GM18873 (cell line): Measurements from ENCODE around the gene EPS8L2.

Experiments
- ATAC-seq: cut with Tn5 transposase; IDR thresholded peaks from one replicate; pipeline ENCODE4 v1.9.1; 2021; ENCODE audit warnings: mild to moderate bottlenecking, moderate library complexity, moderate number of reproducible peaks; ENCODE audit not compliant: unreplicated experiment, low FRiP score

Gene EPS8L2

DNA sequence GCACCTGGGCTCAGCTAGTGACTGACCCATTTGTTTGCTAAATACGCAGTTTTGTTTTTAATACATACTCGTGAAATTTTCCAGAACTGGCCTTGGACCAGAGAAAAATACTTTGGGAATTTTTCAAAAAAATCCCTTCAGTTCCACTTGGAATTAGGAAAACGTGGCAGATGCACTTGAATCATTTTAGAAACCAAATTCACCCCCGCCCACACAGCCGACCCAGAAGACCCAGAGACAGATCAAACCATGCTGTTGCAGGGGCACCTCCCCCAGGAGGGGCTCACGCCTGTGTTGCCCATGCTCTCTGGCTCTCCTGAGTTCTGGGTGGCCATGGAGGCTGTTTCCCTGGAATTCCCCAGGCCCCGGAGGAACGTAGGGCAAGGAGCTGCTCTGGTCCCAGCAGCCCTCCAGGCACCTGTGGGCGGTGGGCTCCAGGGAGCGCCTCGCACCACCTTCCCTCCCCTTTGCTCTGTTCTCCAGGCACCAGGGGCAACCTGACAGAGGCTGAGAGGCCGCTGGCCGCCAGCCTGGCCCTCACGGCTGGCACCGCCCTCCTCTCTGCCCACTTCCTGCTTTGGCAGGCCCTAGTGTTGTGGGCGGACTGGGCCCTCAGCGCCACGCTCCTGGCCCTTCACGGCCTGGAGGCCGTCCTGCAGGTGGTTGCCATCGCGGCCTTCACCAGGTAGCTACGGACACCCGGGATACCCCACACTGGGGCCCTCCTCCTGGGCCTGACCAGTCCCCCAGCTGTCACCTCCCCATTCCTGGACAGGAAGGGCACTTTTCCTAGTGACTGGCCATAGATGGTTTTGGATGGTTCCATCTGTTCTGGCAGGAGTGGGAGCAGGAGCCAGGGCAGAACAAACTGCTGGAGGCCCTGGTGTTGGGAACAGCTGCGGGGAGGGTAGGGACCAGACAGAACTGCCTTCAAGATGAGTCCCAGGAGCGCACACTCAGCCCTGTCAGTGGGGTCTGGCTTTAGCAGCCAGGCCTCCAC lies 3.3 kb upstream of the EPS8L2 start:
- no peak for ATAC-seq

DNA sequence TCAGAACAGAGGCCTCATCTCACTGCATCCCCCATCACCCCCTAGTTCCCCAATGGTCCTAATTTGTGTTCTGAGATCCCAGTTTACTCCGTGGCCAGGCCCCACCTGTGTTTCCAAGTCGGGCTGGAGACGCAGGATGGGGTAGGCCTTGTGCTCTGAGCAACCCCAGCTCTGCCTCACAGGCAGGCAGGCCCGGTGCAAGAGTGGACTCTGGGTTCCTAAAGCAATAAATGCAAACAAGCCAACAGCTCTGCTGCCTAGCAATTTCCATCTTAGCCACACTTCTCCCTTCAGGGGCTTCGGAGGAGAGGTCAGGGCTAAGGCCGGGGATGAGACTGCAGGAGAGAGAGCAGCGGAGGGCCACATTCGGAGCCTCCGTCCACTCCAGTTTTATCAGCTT lies 2.5 kb upstream of the EPS8L2 start:
- no peak for ATAC-seq

DNA sequence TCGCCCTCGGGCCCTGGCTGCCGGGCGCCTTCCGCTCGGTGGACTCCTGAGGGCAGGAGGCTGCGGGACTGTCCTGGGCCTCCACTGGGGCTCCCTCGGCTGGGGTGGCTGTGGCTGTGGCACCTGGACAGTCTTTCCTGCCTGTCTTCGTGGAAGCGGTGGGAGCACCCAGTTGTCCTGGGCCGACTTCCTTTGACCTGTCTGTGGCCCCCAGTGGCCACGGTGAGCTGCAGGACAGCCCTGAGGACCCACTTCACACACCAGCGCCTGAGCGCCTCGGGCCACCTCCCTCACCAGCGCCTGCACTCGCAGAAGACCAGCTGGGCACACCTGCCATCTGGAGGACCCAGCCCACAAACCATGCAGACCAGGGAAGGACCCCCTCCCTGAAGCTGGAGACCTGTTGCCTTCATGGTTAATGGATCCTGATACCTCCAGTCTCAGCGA lies 1.8 kb upstream of the EPS8L2 start:
- no peak for ATAC-seq

DNA sequence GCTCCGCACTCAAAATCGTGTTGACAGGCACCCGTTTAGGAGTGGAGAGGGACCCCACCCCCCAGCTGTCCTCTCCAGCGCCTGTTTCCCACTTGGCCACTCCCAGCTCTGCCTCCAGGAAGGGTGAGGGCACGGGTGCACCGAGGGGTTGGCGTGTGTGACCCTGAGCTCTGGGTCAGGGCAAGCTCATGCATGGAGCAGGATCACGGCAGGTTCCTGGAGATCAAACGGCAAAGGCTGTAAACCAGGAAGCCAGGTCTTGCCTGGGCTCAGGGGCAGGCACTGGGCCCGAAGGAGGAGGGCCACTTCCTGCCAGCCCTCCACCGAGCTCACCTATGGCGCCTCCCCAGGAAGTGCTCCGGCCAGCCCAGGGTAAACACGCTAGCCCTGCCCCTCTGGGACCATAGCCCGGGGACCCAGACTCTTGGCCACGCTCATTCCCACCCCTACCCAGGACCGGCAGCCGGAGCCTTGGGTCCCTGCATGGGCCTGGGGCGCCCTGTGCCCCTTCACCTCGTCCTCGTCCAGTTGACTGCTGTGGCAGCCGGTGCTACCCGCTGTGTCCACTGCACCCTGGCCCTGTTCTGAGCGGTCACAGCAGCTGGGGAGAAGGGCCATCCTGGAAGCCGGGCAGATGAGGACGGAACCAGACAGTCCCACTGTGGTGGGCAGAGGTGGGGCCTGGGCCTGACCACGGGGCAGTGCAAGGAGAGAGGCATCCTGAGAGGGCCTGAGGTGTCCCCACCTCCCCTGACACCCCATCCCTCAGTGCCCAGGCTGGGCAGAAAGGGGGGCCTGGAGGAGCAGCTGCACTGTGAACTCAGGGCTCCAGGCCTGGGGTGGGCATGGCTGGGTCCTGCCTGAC lies 1.0 kb upstream of the EPS8L2 start:
- no peak for ATAC-seq

DNA sequence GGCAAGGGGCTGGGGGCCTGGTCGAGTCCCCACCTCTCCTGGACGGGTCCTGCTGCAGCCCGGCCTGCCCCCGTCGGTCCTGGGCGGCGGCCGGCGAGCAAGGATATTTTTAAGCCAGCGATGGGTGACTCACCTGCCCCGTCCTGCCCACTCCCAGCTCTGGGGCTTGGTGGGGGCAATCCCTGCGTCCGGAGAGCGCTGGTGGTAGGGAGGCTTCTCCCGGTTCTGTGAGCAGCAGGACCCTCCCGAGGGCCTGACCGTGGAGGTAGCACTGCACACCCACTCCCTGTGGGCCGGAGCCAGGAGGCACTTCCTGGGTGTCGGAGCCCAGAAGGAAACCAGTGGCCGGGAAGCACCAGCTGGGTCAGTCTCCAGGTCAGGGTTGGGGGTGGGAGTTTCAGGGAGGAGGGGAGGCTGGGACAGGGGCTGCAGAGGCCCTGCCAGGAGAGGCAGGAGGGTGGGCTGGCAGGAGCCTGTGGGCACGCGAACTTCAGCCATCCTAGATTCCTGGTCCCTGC lies 467 bp downstream of the EPS8L2 start:
- no peak for ATAC-seq

DNA sequence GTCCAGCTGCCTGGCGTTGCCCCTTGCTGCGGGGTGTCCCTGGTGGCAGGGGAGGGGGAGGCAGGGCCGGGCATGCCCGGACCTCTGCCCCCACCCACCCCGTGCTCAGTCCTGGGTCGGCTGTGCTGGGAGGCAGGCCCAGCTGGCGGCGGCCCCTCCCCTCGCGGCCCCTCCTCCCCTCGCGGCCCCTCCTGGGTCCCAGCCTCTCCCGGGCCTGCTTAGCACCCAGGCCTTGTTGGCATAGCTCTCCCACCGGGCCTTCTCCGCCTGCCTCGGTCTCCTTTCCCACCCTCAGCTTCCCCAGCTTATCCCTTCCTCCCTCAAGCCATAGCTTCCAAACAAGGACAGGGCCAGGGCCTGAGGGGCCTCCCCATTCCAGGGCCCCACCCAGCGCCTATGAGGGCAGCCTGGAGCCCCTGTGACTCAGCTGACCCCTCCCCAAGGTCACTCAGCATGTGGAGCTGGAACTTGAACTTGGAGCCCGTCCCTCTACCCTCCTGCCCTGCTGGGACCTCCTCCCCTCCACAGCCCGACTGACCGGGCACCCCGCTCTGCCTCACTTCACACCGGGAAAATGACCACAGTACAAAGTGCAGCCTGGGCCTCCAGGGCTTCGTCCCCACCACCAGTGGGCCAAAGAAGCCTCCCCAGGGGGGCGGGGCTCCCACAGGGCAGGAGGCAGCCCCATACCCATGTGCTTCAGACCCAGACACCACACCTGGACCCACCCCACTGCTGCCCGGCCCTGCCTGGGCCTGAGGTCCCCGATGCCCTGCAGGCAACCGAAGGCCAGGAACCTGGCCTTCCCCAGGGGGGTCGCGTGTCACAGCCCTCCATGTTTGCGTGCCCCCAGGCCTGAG lies 1.2 kb downstream of the EPS8L2 start:
- no peak for ATAC-seq

DNA sequence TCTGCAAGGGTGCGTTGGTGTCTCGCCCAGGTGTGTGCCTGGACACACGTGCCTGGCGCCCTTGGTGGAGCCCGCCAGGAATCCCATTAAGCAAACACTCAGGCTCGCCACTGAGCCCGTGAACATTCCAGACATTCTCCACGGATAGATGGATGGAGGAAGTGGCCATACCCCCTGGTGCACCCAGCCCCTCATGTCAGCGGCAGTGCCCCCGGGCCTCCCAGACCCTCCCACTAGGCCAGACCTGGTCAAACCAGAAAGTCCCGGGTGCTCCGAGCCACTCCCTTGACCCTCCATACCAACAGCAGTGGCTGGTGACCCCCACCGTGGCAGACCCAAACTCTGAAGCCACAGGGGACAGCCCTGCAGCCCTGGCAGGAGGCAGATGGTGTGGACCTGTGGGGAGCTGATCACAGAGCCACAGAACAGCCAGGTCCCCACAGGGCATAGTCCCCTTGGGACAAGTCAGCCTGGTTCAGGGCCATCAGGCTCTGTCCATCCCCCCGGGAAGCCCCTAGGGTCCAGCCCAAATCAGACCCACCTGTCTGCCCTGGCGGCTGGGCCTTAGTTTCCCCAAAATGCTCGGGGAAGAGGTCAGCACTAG lies 1.9 kb downstream of the EPS8L2 start:
- no peak for ATAC-seq

DNA sequence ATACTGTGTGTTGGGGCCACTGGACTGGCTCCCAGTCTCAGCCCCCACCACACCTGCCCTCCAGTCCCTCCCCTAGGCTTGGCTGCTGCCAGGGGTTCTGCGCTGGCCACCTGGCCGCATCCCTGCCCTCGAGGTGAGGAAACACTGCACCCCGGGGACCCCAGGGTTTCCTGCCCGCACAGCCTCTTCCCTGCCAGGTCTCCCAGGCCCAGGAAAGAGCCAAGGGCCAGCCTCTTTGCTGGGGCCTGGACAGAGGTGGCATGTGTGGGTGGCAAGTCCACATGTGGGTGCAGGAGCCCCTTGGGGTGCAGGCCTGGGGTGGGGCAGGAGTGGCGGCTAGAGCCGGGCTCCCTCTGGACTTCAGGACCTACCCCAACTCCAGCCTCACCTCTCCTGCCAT lies 2.5 kb downstream of the EPS8L2 start:
- ATAC-seq, result no peak

DNA sequence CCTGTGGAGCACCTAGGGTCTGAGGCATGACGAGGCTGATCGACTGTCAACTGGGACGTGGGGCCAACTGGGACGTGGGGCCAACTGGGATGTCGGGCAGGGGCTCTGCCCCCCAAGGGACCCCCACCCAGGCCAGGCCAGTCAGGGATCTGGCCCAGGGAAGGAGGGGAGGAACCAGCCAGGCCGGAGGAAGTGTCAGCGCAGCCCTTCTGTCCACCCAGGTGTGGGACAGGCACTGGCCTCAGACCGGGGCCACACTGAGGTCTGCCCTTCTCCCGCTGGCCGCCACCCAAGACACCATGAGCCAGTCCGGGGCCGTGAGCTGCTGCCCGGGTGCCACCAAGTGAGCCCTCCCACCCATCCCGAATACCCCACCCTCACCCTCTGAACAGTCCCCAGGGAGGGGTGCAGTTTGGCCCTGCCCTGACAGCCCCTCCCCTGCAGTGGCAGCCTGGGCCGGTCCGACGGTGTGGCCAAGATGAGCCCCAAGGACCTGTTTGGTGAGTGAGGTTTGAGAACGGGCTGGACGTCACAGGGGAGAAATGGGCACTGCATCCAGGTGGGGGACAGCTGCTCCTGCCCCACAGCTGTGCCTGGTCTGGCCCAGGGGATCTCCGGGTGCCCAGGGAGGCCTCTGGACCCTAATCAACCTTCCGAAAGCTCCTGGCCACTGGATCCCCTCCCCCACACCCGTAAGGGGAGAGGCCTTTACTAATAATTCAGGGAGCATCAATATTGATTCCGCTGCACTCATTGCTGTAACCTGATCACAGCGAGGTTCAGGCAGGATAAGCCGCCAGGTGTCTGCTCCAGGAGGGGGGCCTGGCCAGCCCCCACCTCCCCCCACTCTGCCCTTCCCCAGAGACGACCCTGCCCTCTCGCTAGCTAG lies 3.3 kb downstream of the EPS8L2 start:
- ATAC-seq, result no peak

DNA sequence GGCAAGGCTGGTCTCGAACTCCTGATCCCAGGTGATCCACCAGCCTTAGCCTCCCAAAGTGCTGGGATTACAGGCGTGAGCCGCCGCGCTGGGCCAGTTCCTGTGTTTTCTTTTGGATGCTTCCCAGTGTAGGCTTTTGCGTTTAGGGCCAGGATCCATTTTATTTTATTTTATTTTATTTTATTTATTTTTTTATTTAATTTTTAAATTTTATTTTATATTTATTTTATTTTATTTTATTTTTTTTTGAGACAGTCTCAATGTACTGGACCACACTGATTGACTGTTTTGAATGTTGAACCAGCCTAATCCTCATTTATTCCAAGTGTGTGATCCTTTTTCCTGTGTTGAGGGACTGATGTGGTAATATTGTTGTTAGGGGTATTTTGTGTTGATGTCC lies 8.4 kb downstream of the EPS8L2 start:
- no peak for ATAC-seq

DNA sequence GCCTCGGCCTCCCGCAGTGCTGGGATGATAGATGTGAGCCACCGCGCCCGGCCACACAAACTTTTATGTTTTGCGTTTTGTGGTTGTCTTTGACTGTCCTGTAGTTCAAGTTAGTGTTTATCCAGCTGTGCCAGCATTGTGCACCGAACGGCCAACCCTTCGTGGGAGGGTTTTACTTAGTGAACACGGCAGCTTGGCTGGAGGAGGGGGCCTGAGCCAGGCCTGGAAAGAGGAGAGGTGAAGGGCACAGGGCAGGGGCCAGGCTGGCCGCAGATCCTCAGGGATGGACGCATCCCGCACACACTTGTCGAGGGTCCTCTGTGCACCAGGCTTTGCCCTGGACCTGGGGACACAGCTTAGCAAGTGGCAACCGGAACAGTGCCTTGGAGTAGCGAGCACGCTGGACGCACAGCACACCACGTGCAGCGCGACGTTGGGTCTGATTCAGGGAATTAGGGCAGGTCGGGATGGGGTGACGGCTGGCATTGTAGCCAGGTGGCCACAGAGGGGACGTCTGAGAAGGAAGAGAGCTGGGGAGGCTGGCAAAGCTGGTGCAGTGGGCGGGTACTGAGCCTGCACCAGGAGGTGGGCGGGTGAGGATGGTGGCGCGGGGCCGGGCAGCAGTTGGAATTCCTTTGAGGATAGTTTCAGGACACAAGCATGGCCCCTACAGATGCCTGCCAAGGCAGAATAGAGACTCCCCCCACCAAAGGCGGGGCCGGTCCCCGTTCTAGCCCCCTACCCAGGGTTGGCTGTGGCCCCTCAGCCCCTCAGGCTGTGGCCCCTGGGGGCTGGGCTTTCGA lies 13.4 kb downstream of the EPS8L2 start:
- ATAC-seq, result no peak

DNA sequence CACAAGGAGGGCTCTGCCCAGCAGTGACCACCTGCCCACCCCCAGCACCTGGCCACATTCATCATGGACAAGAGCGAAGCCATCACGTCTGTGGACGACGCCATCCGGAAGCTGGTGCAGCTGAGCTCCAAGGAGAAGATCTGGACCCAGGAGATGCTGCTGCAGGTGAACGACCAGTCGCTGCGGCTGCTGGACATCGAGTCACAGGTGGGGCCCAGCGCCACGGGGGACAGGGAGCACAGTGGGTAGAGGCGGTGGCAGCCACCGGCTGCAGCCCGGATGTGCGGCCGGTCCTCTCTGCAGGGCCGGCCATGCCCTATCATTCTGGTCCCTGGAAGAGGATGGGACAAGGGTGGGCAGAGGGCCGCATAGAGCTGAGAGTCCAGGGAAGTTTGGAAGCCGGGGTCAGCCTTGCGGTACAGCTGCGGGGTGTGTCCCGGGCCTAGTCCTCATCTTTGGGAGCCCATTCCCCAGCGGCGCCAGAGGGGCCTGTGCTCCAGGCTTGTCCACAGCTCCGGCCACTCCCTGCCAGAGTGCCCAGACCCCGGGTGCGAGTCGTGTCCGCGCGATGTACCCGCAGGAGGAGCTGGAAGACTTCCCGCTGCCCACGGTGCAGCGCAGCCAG lies 14.1 kb downstream of the EPS8L2 start:
- no peak for ATAC-seq

DNA sequence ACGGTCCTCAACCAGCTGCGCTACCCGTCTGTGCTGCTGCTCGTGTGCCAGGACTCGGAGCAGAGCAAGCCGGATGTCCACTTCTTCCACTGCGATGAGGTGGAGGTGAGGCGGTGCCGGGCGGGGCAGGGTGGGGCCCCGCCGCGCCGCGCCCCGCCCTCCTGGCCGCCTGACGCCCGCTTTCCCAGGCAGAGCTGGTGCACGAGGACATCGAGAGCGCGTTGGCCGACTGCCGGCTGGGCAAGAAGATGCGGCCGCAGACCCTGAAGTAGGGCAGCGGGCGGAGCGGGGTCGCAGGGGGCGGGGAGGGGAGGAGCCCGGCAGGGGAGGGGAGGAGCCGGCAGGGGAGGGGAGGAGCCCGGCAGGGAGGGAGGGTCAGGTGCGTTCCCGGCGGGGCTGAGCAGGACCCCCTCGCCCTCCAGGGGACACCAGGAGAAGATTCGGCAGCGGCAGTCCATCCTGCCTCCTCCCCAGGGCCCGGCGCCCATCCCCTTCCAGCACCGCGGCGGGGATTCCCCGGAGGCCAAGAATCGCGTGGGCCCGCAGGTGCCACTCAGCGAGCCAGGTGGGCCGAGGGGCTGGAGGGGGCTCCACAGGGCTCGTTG lies 14.7 kb downstream of the EPS8L2 start:
- no peak for ATAC-seq

DNA sequence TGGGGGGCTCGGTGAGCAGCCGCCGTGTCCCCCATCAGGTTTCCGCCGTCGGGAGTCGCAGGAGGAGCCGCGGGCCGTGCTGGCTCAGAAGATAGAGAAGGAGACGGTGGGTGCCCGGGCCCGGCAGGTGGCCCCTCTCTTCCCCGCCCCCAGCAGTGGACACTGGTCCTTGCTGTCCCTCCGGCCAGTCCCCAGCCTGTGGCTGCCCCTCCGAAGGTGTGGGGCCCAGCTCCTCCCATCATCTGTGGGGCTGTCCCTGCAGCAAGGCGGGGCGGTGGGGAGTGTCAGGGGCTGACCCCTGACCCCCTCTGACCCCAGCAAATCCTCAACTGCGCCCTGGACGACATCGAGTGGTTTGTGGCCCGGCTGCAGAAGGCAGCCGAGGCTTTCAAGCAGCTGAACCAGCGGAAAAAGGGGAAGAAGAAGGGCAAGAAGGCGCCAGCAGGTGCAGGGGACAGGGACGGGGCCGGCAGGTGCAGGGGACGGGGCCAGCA lies 15.3 kb downstream of the EPS8L2 start:
- no peak for ATAC-seq

DNA sequence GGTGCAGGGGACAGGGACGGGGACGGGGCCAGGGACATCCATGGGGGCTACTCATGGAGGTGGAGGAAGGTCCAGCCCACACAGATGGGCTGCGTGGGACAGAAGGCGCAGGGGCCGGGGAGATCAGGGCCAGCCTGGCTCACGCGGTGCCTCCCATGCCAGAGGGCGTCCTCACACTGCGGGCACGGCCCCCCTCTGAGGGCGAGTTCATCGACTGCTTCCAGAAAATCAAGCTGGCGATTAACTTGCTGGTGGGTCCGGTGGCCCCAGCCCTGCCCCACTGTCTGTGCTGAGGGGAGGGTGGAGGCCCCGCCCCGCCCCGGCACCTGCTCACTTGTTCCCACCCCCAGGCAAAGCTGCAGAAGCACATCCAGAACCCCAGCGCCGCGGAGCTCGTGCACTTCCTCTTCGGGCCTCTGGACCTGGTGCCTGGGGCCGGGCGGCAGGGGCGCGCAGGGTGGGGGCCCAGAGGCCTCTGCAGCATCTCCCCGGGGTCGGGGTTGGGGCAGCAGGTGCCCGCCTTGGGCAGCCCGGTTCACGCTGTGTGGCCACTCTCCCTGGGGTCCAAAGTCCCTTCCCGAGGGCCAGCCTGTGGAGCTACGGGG lies 15.8 kb downstream of the EPS8L2 start:
- ATAC-seq, result no peak

DNA sequence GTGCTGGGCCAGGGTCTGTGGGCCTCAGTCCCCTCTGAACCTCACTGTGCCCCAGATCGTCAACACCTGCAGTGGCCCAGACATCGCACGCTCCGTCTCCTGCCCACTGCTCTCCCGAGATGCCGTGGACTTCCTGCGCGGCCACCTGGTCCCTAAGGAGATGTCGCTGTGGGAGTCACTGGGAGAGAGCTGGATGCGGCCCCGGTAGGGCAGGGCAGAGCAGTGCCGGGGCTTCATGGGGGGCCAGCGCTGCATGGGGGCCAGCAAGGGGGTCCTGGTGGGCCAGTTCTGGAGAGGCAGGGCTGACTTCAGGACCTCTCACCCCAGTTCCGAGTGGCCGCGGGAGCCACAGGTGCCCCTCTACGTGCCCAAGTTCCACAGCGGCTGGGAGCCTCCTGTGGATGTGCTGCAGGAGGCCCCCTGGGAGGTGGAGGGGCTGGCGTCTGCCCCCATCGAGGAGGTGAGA lies 16.3 kb downstream of the EPS8L2 start:
- ATAC-seq, result no peak
